ENCODE measurements around the gene KLHL33.
A peak's percentile ranks its signal among the peaks of the same experiment; 100 is the strongest.

KLHL33 gene

DNA sequence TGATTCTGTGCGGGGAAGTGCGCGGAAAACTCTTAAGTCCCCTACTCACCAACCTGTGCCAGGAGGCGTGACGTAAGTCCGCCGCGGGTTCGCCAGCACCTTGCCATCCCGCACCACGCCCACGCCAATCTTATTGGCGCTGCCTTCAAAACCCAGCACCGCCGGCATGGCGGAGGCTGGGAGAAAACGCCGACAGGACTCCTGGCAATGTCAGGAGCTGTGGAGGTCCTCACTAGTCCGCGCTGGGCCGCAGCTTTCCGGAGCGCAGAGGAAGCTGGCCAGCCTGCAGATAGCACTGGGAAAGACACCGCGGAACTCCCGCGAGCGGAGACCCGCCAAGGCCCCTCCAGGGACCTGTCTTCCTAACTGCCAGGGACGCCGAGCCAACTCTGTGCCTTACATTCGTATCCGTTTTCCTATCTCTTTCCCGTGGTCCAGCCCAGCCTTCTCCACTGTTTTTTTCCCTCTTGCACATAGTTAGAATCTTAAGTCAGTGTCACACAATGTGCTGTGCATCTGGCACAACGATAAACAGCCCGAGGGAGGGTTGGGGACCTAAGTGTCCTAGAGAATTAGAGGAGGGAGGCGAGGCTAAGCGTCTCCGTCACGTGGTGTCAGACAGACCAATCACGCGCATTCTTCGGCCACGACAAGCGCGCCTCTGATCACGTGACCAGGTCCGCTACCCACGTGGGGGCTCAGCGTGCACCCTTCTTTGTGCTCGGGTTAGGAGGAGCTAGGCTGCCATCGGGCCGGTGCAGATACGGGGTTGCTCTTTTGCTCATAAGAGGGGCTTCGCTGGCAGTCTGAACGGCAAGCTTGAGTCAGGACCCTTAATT, 18.8 kb upstream of the KLHL33 start, which contains the start of the genes APEX1 and OSGEP (continued):
- TF ChIP-seq, protein P1, sequence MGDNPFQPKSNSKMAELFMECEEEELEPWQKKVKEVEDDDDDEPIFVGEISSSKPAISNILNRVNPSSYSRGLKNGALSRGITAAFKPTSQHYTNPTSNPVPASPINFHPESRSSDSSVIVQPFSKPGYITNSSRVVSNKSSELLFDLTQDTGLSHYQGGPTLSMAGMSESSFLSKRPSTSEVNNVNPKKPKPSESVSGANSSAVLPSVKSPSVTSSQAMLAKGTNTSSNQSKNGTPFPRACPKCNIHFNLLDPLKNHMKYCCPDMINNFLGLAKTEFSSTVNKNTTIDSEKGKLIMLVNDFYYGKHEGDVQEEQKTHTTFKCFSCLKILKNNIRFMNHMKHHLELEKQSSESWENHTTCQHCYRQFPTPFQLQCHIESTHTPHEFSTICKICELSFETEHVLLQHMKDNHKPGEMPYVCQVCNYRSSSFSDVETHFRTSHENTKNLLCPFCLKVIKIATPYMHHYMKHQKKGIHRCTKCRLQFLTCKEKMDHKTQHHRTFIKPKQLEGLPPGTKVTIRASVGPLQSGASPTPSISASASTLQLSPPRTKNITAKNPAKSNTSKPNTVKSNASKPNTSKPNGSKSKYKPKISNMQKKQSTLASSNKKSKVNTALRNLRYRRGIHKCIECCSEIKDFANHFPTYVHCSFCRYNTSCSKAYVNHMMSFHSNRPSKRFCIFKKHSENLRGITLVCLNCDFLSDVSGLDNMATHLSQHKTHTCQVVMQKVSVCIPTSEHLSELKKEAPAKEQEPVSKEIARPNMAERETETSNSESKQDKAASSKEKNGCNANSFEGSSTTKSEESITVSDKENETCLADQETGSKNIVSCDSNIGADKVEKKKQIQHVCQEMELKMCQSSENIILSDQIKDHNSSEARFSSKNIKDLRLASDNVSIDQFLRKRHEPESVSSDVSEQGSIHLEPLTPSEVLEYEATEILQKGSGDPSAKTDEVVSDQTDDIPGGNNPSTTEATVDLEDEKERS (tag by site-specific recombination; IDR thresholded peaks at IDR 0.05) = no peak
- TF ChIP-seq ZNF366 (tag by site-specific recombination; conservative IDR thresholded peaks at IDR 0.05) (no peak), ZNF558 (tag by site-specific recombination; IDR thresholded peaks at IDR 0.05) (no peak), GLIS1 (tag by site-specific recombination; IDR thresholded peaks at IDR 0.05) (peak; percentile 52; the same call in 1 of the 2 replicates), ZBTB20 (tag by site-specific recombination; IDR thresholded peaks at IDR 0.05) (peak; percentile 62; the same call in 1 of the 2 replicates), ZBTB44 (tag by site-specific recombination; IDR thresholded peaks at IDR 0.05) (no peak), ZBTB21 (tag by site-specific recombination; IDR thresholded peaks at IDR 0.05) (peak; percentile 55; the same call in 1 of the 2 replicates), ZFP3 (tag by site-specific recombination; IDR thresholded peaks at IDR 0.05; ENCODE audit: low read depth) (no peak), ZNF701 (tag by site-specific recombination; IDR thresholded peaks at IDR 0.05) (no peak), ZIC2 (tag by site-specific recombination; IDR thresholded peaks at IDR 0.05) (no peak), ZNF514 (tag by site-specific recombination; IDR thresholded peaks at IDR 0.05) (no peak), ZNF830 (tag by site-specific recombination; IDR thresholded peaks at IDR 0.05; ENCODE audit: low read depth) (no peak), ZNF623 (tag by site-specific recombination; IDR thresholded peaks at IDR 0.05) (no peak), KLF1 (tag by site-specific recombination; IDR thresholded peaks at IDR 0.05) (peak; percentile 42; the same call in 1 of the 2 replicates), ZNF221 (tag by site-specific recombination; IDR thresholded peaks at IDR 0.05; ENCODE audit: borderline replicate concordance) (no peak), ZNF214 (tag by site-specific recombination; IDR thresholded peaks at IDR 0.05; ENCODE audit: borderline replicate concordance) (no peak), ZNF423 (tag by site-specific recombination; IDR thresholded peaks at IDR 0.05) (no peak), ZNF157 (tag by site-specific recombination; IDR thresholded peaks at IDR 0.05) (no peak), ZNF211 (tag by site-specific recombination; IDR thresholded peaks at IDR 0.05; ENCODE audit: low read depth) (no peak), KLF16 (tag by site-specific recombination; IDR thresholded peaks at IDR 0.05) (peak; percentile 93), BCL11B (tag by site-specific recombination; IDR thresholded peaks at IDR 0.05; ENCODE audit: low read depth) (no peak), ZSCAN16 (tag by site-specific recombination; IDR thresholded peaks at IDR 0.05) (no peak), ZNF549 (tag by site-specific recombination; IDR thresholded peaks at IDR 0.05) (no peak), ZNF112 (tag by site-specific recombination; IDR thresholded peaks at IDR 0.05) (no peak), ZNF837 (tag by site-specific recombination; IDR thresholded peaks at IDR 0.05) (no peak), ZNF596 (tag by site-specific recombination; IDR thresholded peaks at IDR 0.05) (no peak)
- TF ChIP-seq, protein P2, sequence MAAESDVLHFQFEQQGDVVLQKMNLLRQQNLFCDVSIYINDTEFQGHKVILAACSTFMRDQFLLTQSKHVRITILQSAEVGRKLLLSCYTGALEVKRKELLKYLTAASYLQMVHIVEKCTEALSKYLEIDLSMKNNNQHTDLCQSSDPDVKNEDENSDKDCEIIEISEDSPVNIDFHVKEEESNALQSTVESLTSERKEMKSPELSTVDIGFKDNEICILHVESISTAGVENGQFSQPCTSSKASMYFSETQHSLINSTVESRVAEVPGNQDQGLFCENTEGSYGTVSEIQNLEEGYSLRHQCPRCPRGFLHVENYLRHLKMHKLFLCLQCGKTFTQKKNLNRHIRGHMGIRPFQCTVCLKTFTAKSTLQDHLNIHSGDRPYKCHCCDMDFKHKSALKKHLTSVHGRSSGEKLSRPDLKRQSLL (tag by site-specific recombination; IDR thresholded peaks at IDR 0.05) = no peak
- TF ChIP-seq, protein P3, sequence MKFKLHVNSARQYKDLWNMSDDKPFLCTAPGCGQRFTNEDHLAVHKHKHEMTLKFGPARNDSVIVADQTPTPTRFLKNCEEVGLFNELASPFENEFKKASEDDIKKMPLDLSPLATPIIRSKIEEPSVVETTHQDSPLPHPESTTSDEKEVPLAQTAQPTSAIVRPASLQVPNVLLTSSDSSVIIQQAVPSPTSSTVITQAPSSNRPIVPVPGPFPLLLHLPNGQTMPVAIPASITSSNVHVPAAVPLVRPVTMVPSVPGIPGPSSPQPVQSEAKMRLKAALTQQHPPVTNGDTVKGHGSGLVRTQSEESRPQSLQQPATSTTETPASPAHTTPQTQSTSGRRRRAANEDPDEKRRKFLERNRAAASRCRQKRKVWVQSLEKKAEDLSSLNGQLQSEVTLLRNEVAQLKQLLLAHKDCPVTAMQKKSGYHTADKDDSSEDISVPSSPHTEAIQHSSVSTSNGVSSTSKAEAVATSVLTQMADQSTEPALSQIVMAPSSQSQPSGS (tag by site-specific recombination; IDR thresholded peaks at IDR 0.05; ENCODE audit: low read depth) = peak; percentile 28; the same call in 1 of the 2 replicates
- TF ChIP-seq, protein P4, sequence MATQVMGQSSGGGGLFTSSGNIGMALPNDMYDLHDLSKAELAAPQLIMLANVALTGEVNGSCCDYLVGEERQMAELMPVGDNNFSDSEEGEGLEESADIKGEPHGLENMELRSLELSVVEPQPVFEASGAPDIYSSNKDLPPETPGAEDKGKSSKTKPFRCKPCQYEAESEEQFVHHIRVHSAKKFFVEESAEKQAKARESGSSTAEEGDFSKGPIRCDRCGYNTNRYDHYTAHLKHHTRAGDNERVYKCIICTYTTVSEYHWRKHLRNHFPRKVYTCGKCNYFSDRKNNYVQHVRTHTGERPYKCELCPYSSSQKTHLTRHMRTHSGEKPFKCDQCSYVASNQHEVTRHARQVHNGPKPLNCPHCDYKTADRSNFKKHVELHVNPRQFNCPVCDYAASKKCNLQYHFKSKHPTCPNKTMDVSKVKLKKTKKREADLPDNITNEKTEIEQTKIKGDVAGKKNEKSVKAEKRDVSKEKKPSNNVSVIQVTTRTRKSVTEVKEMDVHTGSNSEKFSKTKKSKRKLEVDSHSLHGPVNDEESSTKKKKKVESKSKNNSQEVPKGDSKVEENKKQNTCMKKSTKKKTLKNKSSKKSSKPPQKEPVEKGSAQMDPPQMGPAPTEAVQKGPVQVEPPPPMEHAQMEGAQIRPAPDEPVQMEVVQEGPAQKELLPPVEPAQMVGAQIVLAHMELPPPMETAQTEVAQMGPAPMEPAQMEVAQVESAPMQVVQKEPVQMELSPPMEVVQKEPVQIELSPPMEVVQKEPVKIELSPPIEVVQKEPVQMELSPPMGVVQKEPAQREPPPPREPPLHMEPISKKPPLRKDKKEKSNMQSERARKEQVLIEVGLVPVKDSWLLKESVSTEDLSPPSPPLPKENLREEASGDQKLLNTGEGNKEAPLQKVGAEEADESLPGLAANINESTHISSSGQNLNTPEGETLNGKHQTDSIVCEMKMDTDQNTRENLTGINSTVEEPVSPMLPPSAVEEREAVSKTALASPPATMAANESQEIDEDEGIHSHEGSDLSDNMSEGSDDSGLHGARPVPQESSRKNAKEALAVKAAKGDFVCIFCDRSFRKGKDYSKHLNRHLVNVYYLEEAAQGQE (tag by site-specific recombination; IDR thresholded peaks at IDR 0.05) = no peak
